ENCODE measurements around the gene GXYLT1.

The GXYLT1 gene

DNA sequence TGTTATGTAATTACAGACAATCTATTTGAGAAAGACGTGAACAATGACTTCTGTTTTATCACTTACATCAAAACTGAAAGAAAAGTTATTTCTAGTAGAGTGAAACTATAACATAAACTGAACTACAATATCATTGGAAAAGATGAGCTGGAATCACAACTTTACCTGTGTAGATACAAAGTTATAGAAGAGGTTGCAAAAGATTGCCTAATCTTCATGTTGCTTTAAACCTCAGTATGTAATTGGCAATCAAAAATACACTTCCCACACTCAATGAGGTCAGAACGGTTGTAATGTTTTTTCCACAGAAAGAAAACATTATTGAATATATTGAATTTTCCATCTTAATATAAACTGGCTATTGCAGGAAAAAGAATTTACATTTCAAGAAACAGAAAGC lies 37.7 kb upstream of the GXYLT1 start:
- TF ChIP-seq, protein P1, sequence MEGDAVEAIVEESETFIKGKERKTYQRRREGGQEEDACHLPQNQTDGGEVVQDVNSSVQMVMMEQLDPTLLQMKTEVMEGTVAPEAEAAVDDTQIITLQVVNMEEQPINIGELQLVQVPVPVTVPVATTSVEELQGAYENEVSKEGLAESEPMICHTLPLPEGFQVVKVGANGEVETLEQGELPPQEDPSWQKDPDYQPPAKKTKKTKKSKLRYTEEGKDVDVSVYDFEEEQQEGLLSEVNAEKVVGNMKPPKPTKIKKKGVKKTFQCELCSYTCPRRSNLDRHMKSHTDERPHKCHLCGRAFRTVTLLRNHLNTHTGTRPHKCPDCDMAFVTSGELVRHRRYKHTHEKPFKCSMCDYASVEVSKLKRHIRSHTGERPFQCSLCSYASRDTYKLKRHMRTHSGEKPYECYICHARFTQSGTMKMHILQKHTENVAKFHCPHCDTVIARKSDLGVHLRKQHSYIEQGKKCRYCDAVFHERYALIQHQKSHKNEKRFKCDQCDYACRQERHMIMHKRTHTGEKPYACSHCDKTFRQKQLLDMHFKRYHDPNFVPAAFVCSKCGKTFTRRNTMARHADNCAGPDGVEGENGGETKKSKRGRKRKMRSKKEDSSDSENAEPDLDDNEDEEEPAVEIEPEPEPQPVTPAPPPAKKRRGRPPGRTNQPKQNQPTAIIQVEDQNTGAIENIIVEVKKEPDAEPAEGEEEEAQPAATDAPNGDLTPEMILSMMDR (IDR thresholded peaks at IDR 0.05; ENCODE audit: control insufficient read depth, extremely low read depth, insufficient read depth) = no peak
- no peak overlapping the region for H3K4me3 ChIP-seq (ENCODE audit: low read depth, low read length)
- no peak for DNase-seq (ENCODE audit: low read depth)

GRCh38 chr12:42180990-42181596 lies 36.4 kb upstream of the GXYLT1 start:
- no peak for DNase-seq (ENCODE audit: low read depth)
- no peak overlapping the region for H3K4me3 ChIP-seq (ENCODE audit: low read depth, low read length)
- TF ChIP-seq, protein P1 (IDR thresholded peaks at IDR 0.05; ENCODE audit: control insufficient read depth, extremely low read depth, insufficient read depth) = no peak

- H3K4me3 ChIP-seq (ENCODE audit: low read depth, low read length) = no peak overlapping the region
- no peak for DNase-seq (ENCODE audit: low read depth)
- TF ChIP-seq, protein P1 (IDR thresholded peaks at IDR 0.05; ENCODE audit: control insufficient read depth, extremely low read depth, insufficient read depth) = no peak
These were observed 33.4 kb upstream of the GXYLT1 start for GRCh38 chr12:42178101-42178500.

DNA sequence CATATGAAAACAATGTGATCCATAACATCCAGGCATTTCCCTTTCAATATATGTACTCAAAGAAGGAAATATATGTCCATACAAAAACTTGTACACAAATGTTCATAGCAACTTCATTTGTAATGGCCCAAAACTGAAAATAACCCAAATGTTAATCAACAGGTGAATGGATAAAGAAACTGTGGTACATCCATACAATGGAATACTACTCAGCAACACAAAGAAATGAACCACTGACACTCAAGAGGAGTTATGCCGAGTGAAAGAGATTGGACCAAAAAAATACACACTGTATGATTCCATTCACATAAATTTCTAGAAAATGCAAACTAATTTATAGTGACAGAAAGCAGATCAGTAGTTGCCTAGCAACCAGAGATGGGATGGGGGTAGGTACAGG lies 30.3 kb upstream of the GXYLT1 start:
- H3K4me3 ChIP-seq (ENCODE audit: low read depth, low read length) = no peak overlapping the region
- DNase-seq (ENCODE audit: low read depth) = no peak
- TF ChIP-seq, protein P1 (IDR thresholded peaks at IDR 0.05; ENCODE audit: control insufficient read depth, extremely low read depth, insufficient read depth) = no peak

GRCh38 chr12:42173961-42174521 lies 29.4 kb upstream of the GXYLT1 start:
- TF ChIP-seq, protein P1 (IDR thresholded peaks at IDR 0.05; ENCODE audit: control insufficient read depth, extremely low read depth, insufficient read depth) = no peak
- no peak overlapping the region for H3K4me3 ChIP-seq (ENCODE audit: low read depth, low read length)
- no peak for DNase-seq (ENCODE audit: low read depth)

DNA sequence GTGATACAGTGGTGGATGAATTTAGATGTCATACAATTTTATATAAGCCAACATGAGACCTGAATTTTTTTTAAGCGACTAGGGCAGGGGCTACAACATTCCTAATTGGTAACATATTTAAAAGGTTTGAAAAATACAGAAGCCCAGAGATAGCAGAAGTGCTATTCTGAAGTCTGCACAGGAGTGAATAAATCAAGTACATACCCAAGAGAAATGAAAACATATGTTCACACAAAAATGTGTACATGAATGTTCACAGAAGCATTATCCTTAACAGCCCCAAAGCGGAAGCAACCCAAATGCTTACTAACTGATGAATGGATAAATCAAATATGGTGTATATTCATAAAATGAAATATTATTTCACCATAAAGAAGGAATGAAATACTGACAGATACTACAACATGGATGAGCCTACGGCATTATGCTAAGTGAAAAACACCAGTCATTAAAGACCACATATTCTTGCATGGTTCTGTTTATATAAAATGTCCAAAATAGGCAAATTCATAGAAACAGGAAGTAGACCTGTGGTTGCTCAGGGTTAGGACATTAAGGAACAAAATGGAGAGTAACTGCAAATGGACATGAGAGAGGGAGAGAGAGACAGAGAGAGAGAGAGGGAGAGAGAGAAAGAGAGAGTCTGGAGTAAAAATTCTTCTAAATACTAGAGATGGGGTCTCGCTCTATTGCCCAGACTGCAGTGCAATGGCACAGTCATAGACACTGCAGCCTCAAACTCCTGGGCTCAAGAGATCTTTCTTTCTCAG lies 28.0 kb upstream of the GXYLT1 start:
- TF ChIP-seq, protein P1 (IDR thresholded peaks at IDR 0.05; ENCODE audit: control insufficient read depth, extremely low read depth, insufficient read depth) = no peak
- DNase-seq (ENCODE audit: low read depth) = no peak
- no peak overlapping the region for H3K4me3 ChIP-seq (ENCODE audit: low read depth, low read length)
